Esophagus muscularis mucosa (tissue), 4 donors: ENCODE measurements around the gene CEP131.

Experiments
- CTCF ChIP-seq, 3 experiments: fragments of 200-600 bp in 2 of 3; fragments of 450-650 bp in 1 of 3; sonication (generic) in 2 of 3; IDR thresholded peaks; one replicate each; pipeline ENCODE4 v1.5.1; 2017 to 2019; ENCODE audit warnings: antibody characterized with exemption in 3 of 3, mild to moderate bottlenecking in 2 of 3, moderate library complexity in 1 of 3
- EP300 ChIP-seq: sonication (generic); formaldehyde crosslinking; IDR thresholded peaks from one replicate; pipeline ENCODE4 v1.6.1; 2017; ENCODE audit warnings: antibody characterized with exemption
- POLR2A ChIP-seq: fragments of 450-650 bp; IDR thresholded peaks from one replicate; pipeline ENCODE4 v1.6.1; 2017; ENCODE audit warnings: antibody characterized with exemption, moderate library complexity, mild to moderate bottlenecking, low read depth
- POLR2AphosphoS5 ChIP-seq, 2 donors: sonication (generic); formaldehyde crosslinking; IDR thresholded peaks; one replicate each; pipeline ENCODE4 v1.6.1; 2017; ENCODE audit warnings: antibody characterized with exemption in 2 of 2

- TF ChIP-seq EP300 (no peak), CTCF (IDR thresholded peaks at IDR 0.05) (no peak), POLR2A (no peak), POLR2AphosphoS5 (IDR thresholded peaks at IDR 0.05) (no peak)
These were observed 34.3 kb downstream of the CEP131 start for GRCh38 chr17:81188491-81188840.
